Stimulated activated CD4-positive, alpha-beta T cell treated with anti-CD3 and anti-CD28 coated beads, Interleukin-12 subunit alpha, Interleukin-12 subunit beta, amount 100 ng/mL, for 48 hours (primary cell): Measurements from ENCODE around the gene LDLRAD4.

Experiments used
- DNase-seq, 3 donors: peaks; one replicate each; pipeline ENCODE4 v3.0.0-alpha.2; 2020; ENCODE audit warnings: low read depth in 2 of 3, low spot score in 1 of 3

Gene LDLRAD4

GRCh38 chr18:13302457-13303225 lies 84.1 kb downstream of the LDLRAD4 start:
- no peak for DNase-seq

- no peak for DNase-seq
These were observed 85.3 kb downstream of the LDLRAD4 start for GRCh38 chr18:13303756-13304364.

- DNase-seq = no peak
These were observed 86.7 kb downstream of the LDLRAD4 start for GRCh38 chr18:13305301-13305700.

GRCh38 chr18:13306583-13306982 lies 88.0 kb downstream of the LDLRAD4 start:
- DNase-seq = no peak

- peak in 1 of 3 donors; percentile 47 for DNase-seq
These were observed 89.8 kb downstream of the LDLRAD4 start for GRCh38 chr18:13308369-13308768.

GRCh38 chr18:13309031-13309747 lies 90.6 kb downstream of the LDLRAD4 start:
- no peak for DNase-seq

GRCh38 chr18:13309748-13310670 lies 91.4 kb downstream of the LDLRAD4 start:
- no peak for DNase-seq

GRCh38 chr18:13311193-13311592 lies 92.6 kb downstream of the LDLRAD4 start:
- DNase-seq = no peak

- no peak for DNase-seq
These were observed 94.0 kb downstream of the LDLRAD4 start for GRCh38 chr18:13312515-13312914.

GRCh38 chr18:13313006-13313686 lies 94.6 kb downstream of the LDLRAD4 start:
- no peak for DNase-seq

GRCh38 chr18:13315000-13315399 lies 96.4 kb downstream of the LDLRAD4 start:
- no peak for DNase-seq

- no peak for DNase-seq
These were observed 97.5 kb downstream of the LDLRAD4 start for GRCh38 chr18:13316063-13316462.

GRCh38 chr18:13317801-13318200 lies 99.2 kb downstream of the LDLRAD4 start:
- no peak for DNase-seq

GRCh38 chr18:13318731-13319501 lies 100.4 kb downstream of the LDLRAD4 start:
- no peak for DNase-seq

GRCh38 chr18:13319629-13320028 lies 101.1 kb downstream of the LDLRAD4 start:
- no peak for DNase-seq

- DNase-seq = no peak
These were observed 101.5 kb downstream of the LDLRAD4 start for GRCh38 chr18:13320096-13320495.

GRCh38 chr18:13320891-13321425 lies 102.4 kb downstream of the LDLRAD4 start:
- DNase-seq = no peak

GRCh38 chr18:13321923-13322322 lies 103.4 kb downstream of the LDLRAD4 start:
- DNase-seq = no peak

- DNase-seq = no peak
These were observed 104.6 kb downstream of the LDLRAD4 start for GRCh38 chr18:13323186-13323585.
